Measurements from ENCODE around the gene CLEC18A. TPM values are rescaled to one million over a fixed set of nuclear protein-coding genes. Genes with fewer than 3 reads are reported as not detected.

CLEC18A gene
- total RNA-seq, 1 experiment from 2014 or later: 0.22 TPM

GRCh38 chr16:69938981-69939820 lies 11.9 kb upstream of the CLEC18A start:
- Histone ChIP-seq H2AFZ (ENCODE audit: low read length) (no peak overlapping the region), H3K27me3 (ENCODE audit: low read length) (no peaks in the 10 kb centered on the region), H3F3A (ENCODE audit: low read length, unreplicated experiment) (no peaks in the 10 kb centered on the region), H3K4me2 (ENCODE audit: low read length) (no peak overlapping the region), H4K20me1 (ENCODE audit: low read length) (no peaks in the 10 kb centered on the region), H3K9ac (ENCODE audit: low read length) (no peak overlapping the region), H3K9me2 (replicated peaks; ENCODE audit: low read length) (no peaks in the 10 kb centered on the region), H3K79me2 (ENCODE audit: low read length) (no peaks in the 10 kb centered on the region), H3K4me3 (ENCODE audit: low read length) (no peak overlapping the region), H3K36me3 (ENCODE audit: low read depth, low read length) (no peaks in the 10 kb centered on the region), H3K27ac (ENCODE audit: low read length) (no peak overlapping the region), H3K4me1 (ENCODE audit: insufficient read depth, low read length) (no peaks in the 10 kb centered on the region), H3K9me3 (ENCODE audit: low read length) (no peaks in the 10 kb centered on the region)
- POLR2A ChIA-PET (ENCODE audit: unreplicated experiment): no interaction called here
- CTCF ChIA-PET: no interaction called here
- intact Hi-C loops (cut with micrococcal nuclease): no loop called here
- DNase-seq (no peak), ATAC-seq (no peak)
- no peak for TF ChIP-seq EZH2 (IDR thresholded peaks at IDR 0.05; ENCODE audit: low read length, unreplicated experiment)
- no peak for TF ChIP-seq EZH2phosphoT487 (IDR thresholded peaks at IDR 0.05; ENCODE audit: borderline replicate concordance, low read length)
- TF ChIP-seq CTCF (conservative IDR thresholded peaks at IDR 0.05; ENCODE audit: low read depth, low read length): no peak
- no TSS peak for BruUV-seq (replicated peaks)

- no peak for ATAC-seq
- no peak for DNase-seq
- intact Hi-C loops (cut with micrococcal nuclease): no loop called here
- Histone ChIP-seq H3K27me3 (ENCODE audit: low read length) (no peaks in the 10 kb centered on the region), H3K9me3 (ENCODE audit: low read length) (no peaks in the 10 kb centered on the region), H3K36me3 (ENCODE audit: low read depth, low read length) (no peaks in the 10 kb centered on the region), H3K4me1 (ENCODE audit: insufficient read depth, low read length) (no peaks in the 10 kb centered on the region), H3F3A (ENCODE audit: low read length, unreplicated experiment) (no peaks in the 10 kb centered on the region), H3K79me2 (ENCODE audit: low read length) (no peaks in the 10 kb centered on the region), H4K20me1 (ENCODE audit: low read length) (no peaks in the 10 kb centered on the region), H3K27ac (ENCODE audit: low read length) (no peak overlapping the region), H3K4me3 (ENCODE audit: low read length) (no peak overlapping the region), H3K4me2 (ENCODE audit: low read length) (no peak overlapping the region), H3K9me2 (replicated peaks; ENCODE audit: low read length) (no peaks in the 10 kb centered on the region), H2AFZ (ENCODE audit: low read length) (no peak overlapping the region), H3K9ac (ENCODE audit: low read length) (no peak overlapping the region)
- TF ChIP-seq EZH2phosphoT487 (IDR thresholded peaks at IDR 0.05; ENCODE audit: borderline replicate concordance, low read length) (no peak), CTCF (conservative IDR thresholded peaks at IDR 0.05; ENCODE audit: low read depth, low read length) (no peak), EZH2 (IDR thresholded peaks at IDR 0.05; ENCODE audit: low read length, unreplicated experiment) (no peak)
- ChIA-PET CTCF (no interaction called here), POLR2A (ENCODE audit: unreplicated experiment) (no interaction called here)
- no TSS peak for BruUV-seq (replicated peaks)
Measured at GRCh38 chr16:69939821-69940585, 11.1 kb upstream of the CLEC18A start.

GRCh38 chr16:69940676-69941075 lies 10.5 kb upstream of the CLEC18A start:
- TF ChIP-seq CTCF (conservative IDR thresholded peaks at IDR 0.05; ENCODE audit: low read depth, low read length) (no peak), EZH2 (IDR thresholded peaks at IDR 0.05; ENCODE audit: low read length, unreplicated experiment) (no peak), EZH2phosphoT487 (IDR thresholded peaks at IDR 0.05; ENCODE audit: borderline replicate concordance, low read length) (no peak)
- no peaks in the 10 kb centered on the region for H3K9me3 ChIP-seq (ENCODE audit: low read length)
- no peak for ATAC-seq
- H3K27me3 ChIP-seq (ENCODE audit: low read length): no peaks in the 10 kb centered on the region
- no peak overlapping the region for H3K4me2 ChIP-seq (ENCODE audit: low read length)
- H3K4me1 ChIP-seq (ENCODE audit: insufficient read depth, low read length): no peaks in the 10 kb centered on the region
- CTCF ChIA-PET: no interaction called here
- intact Hi-C loops (cut with micrococcal nuclease): no loop called here
- no peak overlapping the region for H3K9ac ChIP-seq (ENCODE audit: low read length)
- BruUV-seq (replicated peaks): no TSS peak
- H3K36me3 ChIP-seq (ENCODE audit: low read depth, low read length): no peaks in the 10 kb centered on the region
- POLR2A ChIA-PET (ENCODE audit: unreplicated experiment): no interaction called here
- H2AFZ ChIP-seq (ENCODE audit: low read length): no peak overlapping the region
- H3K79me2 ChIP-seq (ENCODE audit: low read length): no peaks in the 10 kb centered on the region
- H3K4me3 ChIP-seq (ENCODE audit: low read length): no peak overlapping the region
- H3F3A ChIP-seq (ENCODE audit: low read length, unreplicated experiment): no peaks in the 10 kb centered on the region
- no peak overlapping the region for H3K27ac ChIP-seq (ENCODE audit: low read length)
- no peaks in the 10 kb centered on the region for H4K20me1 ChIP-seq (ENCODE audit: low read length)
- no peak for DNase-seq
- no peaks in the 10 kb centered on the region for H3K9me2 ChIP-seq (replicated peaks; ENCODE audit: low read length)
